WERI-Rb-1 (cell line): Measurements from ENCODE around the gene RAPGEF4.

ENCODE experiments used
- DNase-seq: peaks from one replicate; pipeline ENCODE4 v3.0.0-alpha.2; 2020
- H3K27ac ChIP-seq: fragments of 250-450 bp; sonication (Bioruptor Pico); 2 replicates; pipeline ENCODE4 v1.5.1; 2020; ENCODE audit warnings: mild to moderate bottlenecking, moderate library complexity
- H3K27me3 ChIP-seq: fragments of 250-450 bp; sonication (Bioruptor Pico); 2 replicates; pipeline ENCODE4 v1.5.1; 2021; ENCODE audit warnings: mild to moderate bottlenecking, low read depth, moderate library complexity; ENCODE audit not compliant: insufficient read depth, severe bottlenecking
- H3K36me3 ChIP-seq: fragments of 250-450 bp; sonication (Bioruptor Pico); 2 replicates; pipeline ENCODE4 v1.5.1; 2020; ENCODE audit warnings: mild to moderate bottlenecking, moderate library complexity
- H3K4me3 ChIP-seq: 2 replicates; pipeline ENCODE4 v1.5.1; 2011; ENCODE audit warnings: low read depth, mild to moderate bottlenecking, control low read depth, low read length
- H3K9me3 ChIP-seq: fragments of 250-450 bp; sonication (Bioruptor Pico); 2 replicates; pipeline ENCODE4 v1.5.1; 2021; ENCODE audit warnings: mild to moderate bottlenecking, moderate library complexity; ENCODE audit not compliant: severe bottlenecking
- TF ChIP-seq, protein P1 (sequence below): IDR thresholded peaks from 2 replicates; pipeline ENCODE4 v1.5.1; 2011; ENCODE audit warnings: low read depth, mild to moderate bottlenecking, control low read depth, inconsistent platforms, low read length

Gene RAPGEF4

DNA sequence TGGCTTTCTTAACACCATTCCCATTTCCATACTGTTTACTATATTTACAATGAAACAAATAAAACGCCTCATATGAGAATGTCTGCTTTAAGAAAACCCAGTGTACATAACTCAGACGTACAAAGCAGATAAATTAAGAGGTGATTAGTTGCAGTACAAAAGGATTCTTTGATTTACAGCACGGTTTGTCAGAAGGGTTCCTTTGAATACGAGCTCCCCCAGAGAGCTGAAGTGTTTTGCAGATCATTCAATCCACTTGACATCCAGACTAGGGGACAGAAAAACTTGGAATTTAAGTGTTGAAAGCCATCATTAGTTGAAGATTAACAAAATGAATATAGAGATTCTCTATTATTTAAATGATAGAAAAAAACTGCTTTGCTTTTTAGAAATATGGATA is 72.5 kb downstream of the RAPGEF4 start:
- TF ChIP-seq, protein P1, sequence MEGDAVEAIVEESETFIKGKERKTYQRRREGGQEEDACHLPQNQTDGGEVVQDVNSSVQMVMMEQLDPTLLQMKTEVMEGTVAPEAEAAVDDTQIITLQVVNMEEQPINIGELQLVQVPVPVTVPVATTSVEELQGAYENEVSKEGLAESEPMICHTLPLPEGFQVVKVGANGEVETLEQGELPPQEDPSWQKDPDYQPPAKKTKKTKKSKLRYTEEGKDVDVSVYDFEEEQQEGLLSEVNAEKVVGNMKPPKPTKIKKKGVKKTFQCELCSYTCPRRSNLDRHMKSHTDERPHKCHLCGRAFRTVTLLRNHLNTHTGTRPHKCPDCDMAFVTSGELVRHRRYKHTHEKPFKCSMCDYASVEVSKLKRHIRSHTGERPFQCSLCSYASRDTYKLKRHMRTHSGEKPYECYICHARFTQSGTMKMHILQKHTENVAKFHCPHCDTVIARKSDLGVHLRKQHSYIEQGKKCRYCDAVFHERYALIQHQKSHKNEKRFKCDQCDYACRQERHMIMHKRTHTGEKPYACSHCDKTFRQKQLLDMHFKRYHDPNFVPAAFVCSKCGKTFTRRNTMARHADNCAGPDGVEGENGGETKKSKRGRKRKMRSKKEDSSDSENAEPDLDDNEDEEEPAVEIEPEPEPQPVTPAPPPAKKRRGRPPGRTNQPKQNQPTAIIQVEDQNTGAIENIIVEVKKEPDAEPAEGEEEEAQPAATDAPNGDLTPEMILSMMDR, result no peak
- no peak for DNase-seq
- Histone ChIP-seq H3K9me3 (peaks cover 2% of the 10 kb centered on the region), H3K27me3 (no peaks in the 10 kb centered on the region), H3K27ac (no peak overlapping the region), H3K4me3 (no peak overlapping the region), H3K36me3 (no peaks in the 10 kb centered on the region)

DNA sequence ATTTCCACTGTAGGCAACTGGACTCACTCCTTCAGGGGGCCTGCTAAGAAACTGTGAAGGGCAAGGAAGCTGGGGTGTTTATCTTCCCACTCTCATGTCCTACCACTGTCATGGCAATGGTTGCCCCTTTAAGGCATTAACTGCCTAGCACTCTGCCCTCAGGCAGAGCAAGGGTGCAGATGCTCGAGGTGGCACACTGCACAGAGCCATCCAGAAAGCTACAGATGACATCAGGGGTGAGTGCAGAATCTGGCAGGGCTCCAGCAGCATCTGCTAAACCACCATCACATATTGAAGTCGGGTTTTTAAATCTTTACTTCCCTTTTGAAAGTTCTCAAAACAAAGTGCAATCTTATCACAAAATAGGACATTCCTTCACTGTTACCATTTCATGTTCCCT is 75.4 kb downstream of the RAPGEF4 start:
- DNase-seq, result no peak

DNA sequence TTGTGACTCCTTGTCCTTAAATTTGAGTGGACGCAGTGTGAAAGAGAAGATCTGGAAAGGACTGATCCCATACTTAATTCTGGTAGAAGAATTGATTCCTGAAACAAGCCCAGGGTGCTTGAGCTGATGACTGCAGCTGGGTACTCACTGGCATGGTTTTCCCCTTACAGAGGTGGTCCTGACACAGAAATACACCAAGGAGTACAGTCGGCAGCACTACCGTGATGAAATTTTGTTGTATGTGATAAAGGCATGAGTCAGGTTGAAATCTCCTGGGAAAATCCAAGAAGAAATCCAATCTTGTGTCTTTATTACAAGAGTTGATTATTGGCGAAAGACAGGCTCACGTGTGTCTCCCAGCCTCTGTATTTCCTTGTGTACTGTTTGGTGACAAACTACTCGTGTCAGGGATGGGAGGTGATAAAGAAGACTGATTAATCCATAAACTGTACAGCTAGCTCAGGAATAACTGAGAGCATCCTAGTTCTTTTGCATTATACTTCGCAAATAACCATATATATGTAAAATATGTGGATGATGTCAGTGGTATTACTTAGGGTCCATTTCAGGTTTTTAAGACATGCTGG is 76.6 kb downstream of the RAPGEF4 start:
- no peak for DNase-seq
- no peak overlapping the region for H3K4me3 ChIP-seq
- TF ChIP-seq, protein P1, result no peak
- H3K9me3 ChIP-seq, result no peaks in the 10 kb centered on the region
- no peaks in the 10 kb centered on the region for H3K27me3 ChIP-seq
- no peak overlapping the region for H3K27ac ChIP-seq
- H3K36me3 ChIP-seq, result no peaks in the 10 kb centered on the region

More for the DNA sequence above, 75.4 kb downstream of the RAPGEF4 start:
- Histone ChIP-seq H3K9me3 (no peaks in the 10 kb centered on the region), H3K27me3 (no peaks in the 10 kb centered on the region), H3K4me3 (no peak overlapping the region), H3K27ac (no peak overlapping the region), H3K36me3 (no peaks in the 10 kb centered on the region)
- TF ChIP-seq, protein P1, result no peak

DNA sequence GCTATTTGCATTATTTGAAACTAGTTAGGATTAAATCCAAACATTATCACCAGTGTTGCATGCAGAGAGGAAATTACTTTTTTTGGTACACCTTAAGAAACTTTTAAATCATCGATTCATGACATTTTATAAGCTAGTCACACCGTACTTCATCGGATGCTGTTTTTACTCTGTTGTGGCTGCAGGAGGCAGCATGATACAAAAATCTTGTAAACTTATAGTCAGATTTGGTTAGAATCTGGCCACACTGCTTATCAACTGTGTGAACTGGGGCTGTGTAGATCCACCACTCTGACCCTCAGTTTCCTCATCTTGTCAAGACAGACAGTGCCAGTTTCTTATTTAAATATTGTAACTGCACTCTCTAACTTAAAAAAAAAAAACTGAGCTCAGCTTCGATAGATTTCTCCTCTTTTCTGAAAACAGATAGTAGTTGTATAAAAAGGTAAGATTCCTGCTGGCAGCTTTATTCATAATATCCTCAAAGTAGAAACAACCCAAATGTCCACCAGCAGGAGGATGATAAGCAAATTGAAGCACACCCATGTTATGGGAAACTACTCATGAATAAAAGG is 77.8 kb downstream of the RAPGEF4 start:
- Histone ChIP-seq H3K9me3 (no peaks in the 10 kb centered on the region), H3K27ac (no peak overlapping the region), H3K36me3 (no peaks in the 10 kb centered on the region), H3K27me3 (no peaks in the 10 kb centered on the region), H3K4me3 (no peak overlapping the region)
- TF ChIP-seq, protein P1, result peak; percentile 20; the same call in 1 of the 2 replicates
- DNase-seq, result no peak

DNA sequence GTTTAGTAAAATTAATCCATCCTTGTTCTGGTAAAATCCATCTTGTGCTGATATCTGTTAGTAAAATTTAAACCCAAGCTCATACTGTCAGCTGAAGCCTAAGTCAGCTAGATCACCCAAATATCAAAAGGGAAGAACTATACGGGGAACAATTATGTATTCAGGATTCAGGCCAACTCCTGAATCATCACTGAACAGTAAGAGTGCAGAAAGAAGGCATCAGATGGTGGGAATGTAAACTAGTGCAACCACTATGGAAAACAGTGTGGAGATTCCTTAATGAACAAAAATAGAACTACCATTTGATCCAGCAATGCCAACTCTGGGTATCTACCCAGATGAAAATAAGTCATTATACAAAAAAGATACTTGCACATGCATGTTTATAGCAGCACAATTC is 81.8 kb downstream of the RAPGEF4 start:
- TF ChIP-seq, protein P1, result no peak
- H3K4me3 ChIP-seq, result no peak overlapping the region

DNA sequence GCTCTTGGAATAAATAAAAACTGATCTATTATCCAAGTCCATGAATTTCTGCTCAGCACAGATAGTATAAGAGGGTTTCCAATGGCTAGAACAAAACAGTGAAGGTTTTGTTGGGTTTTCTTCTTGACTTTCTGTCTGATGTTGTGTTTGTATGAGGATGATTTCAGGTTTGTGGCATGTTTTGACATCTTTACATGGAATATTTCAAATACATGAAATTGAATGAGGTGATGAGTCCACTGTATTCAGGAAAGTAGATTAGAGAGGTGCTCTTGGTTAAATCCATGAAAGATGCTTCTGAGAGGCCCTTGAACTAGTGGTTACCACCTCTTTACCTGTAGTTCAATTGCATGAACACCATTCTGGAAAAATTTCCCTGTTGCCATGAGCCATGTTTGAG is 84.3 kb downstream of the RAPGEF4 start:
- H3K27ac ChIP-seq, result no peak overlapping the region
- TF ChIP-seq, protein P1, result no peak
- no peaks in the 10 kb centered on the region for H3K27me3 ChIP-seq
- H3K36me3 ChIP-seq, result no peaks in the 10 kb centered on the region
- H3K9me3 ChIP-seq, result no peaks in the 10 kb centered on the region
- no peak for DNase-seq
- no peak overlapping the region for H3K4me3 ChIP-seq

More for the DNA sequence above, 81.8 kb downstream of the RAPGEF4 start:
- Histone ChIP-seq H3K27ac (no peak overlapping the region), H3K36me3 (no peaks in the 10 kb centered on the region), H3K27me3 (no peaks in the 10 kb centered on the region), H3K9me3 (no peaks in the 10 kb centered on the region)
- no peak for DNase-seq
